H9 (cell line): Measurements from ENCODE around the gene PDE1A. TPM values are rescaled to one million over a fixed set of nuclear protein-coding genes. Genes with fewer than 3 reads are reported as not detected.

Experiments
- DNase-seq: peaks from one replicate; pipeline ENCODE4 v3.0.0-alpha.2; 2017
- H2AFZ ChIP-seq: one replicate; pipeline ENCODE4 v1.6.1; 2013; ENCODE audit warnings: mild to moderate bottlenecking, low read length, control low read depth, moderate library complexity
- H2AK5ac ChIP-seq: 2 replicates; pipeline ENCODE4 v1.6.1; 2013; ENCODE audit warnings: low read length, control low read depth, mixed read lengths; ENCODE audit not compliant: insufficient read length
- H2BK120ac ChIP-seq: one replicate; pipeline ENCODE4 v1.6.1; 2013; ENCODE audit warnings: low read depth, mild to moderate bottlenecking, low read length, control low read depth, inconsistent platforms; ENCODE audit not compliant: poor library complexity, severe bottlenecking
- H2BK12ac ChIP-seq: 2 replicates; pipeline ENCODE4 v1.6.1; 2013; ENCODE audit warnings: low read length, control low read depth, mixed read lengths, low read depth; ENCODE audit not compliant: insufficient read length
- H2BK15ac ChIP-seq: 2 replicates; pipeline ENCODE4 v1.6.1; 2013; ENCODE audit warnings: low read depth, low read length, control low read depth
- H2BK20ac ChIP-seq: one replicate; pipeline ENCODE4 v1.6.1; 2013; ENCODE audit warnings: low read depth, mild to moderate bottlenecking, low read length, control low read depth, inconsistent platforms; ENCODE audit not compliant: poor library complexity, severe bottlenecking
- H2BK5ac ChIP-seq: 2 replicates; pipeline ENCODE4 v1.6.1; 2013; ENCODE audit warnings: low read length, control low read depth, mixed read lengths; ENCODE audit not compliant: insufficient read length
- H3K14ac ChIP-seq: 2 replicates; pipeline ENCODE4 v1.6.1; 2013; ENCODE audit warnings: low read length, control low read depth; ENCODE audit not compliant: insufficient read depth
- H3K18ac ChIP-seq: 2 replicates; pipeline ENCODE4 v1.6.1; 2013; ENCODE audit warnings: low read depth, mild to moderate bottlenecking, mixed read lengths, low read length, control low read depth; ENCODE audit not compliant: insufficient read length
- H3K23ac ChIP-seq: 2 replicates; pipeline ENCODE4 v1.6.1; 2013; ENCODE audit warnings: low read length, control low read depth, mixed read lengths, low read depth; ENCODE audit not compliant: insufficient read length
- H3K23me2 ChIP-seq: 2 replicates; pipeline ENCODE4 v1.6.1; 2013; ENCODE audit warnings: low read depth, mild to moderate bottlenecking, mixed read lengths, low read length, control low read depth; ENCODE audit not compliant: insufficient read length, poor library complexity, severe bottlenecking
- H3K27ac ChIP-seq: 2 replicates; pipeline ENCODE4 v1.5.1; 2013; ENCODE audit warnings: low read length, control low read depth, mixed read lengths, low read depth; ENCODE audit not compliant: insufficient read length
- H3K27me3 ChIP-seq: 2 replicates; pipeline ENCODE4 v1.6.1; 2013; ENCODE audit warnings: low read length, control low read depth, inconsistent platforms; ENCODE audit not compliant: insufficient read depth
- H3K4ac ChIP-seq: 2 replicates; pipeline ENCODE4 v1.6.1; 2013; ENCODE audit warnings: low read depth, mild to moderate bottlenecking, control low read depth, inconsistent platforms, low read length, moderate library complexity
- H3K4me1 ChIP-seq: 2 replicates; pipeline ENCODE4 v1.6.1; 2013; ENCODE audit warnings: low read length, control low read depth, inconsistent platforms; ENCODE audit not compliant: insufficient read depth
- H3K4me2 ChIP-seq: 2 replicates; pipeline ENCODE4 v1.6.1; 2013; ENCODE audit warnings: low read length, control low read depth, mixed read lengths; ENCODE audit not compliant: insufficient read length, insufficient read depth
- H3K56ac ChIP-seq: 2 replicates; pipeline ENCODE4 v1.6.1; 2013; ENCODE audit warnings: low read depth, mild to moderate bottlenecking, mixed read lengths, low read length, control low read depth; ENCODE audit not compliant: insufficient read length
- H3K79me1 ChIP-seq: 2 replicates; pipeline ENCODE4 v1.6.1; 2013; ENCODE audit warnings: low read depth, mild to moderate bottlenecking, moderate library complexity, low read length, control low read depth, inconsistent platforms; ENCODE audit not compliant: insufficient read depth, poor library complexity, severe bottlenecking
- H3K79me2 ChIP-seq: 2 replicates; pipeline ENCODE4 v1.6.1; 2013; ENCODE audit warnings: low read length, control low read depth, inconsistent platforms; ENCODE audit not compliant: insufficient read depth
- H3K9ac ChIP-seq: 2 replicates; pipeline ENCODE4 v1.6.1; 2013; ENCODE audit warnings: low read length, control low read depth, mixed read lengths; ENCODE audit not compliant: insufficient read length; ENCODE audit errors: extremely low read depth
- H3K9me3 ChIP-seq: one replicate; pipeline ENCODE4 v1.6.1; 2013; ENCODE audit warnings: low read depth, low read length, inconsistent platforms; ENCODE audit not compliant: control insufficient read depth
- H3T11ph ChIP-seq: one replicate; pipeline ENCODE4 v1.6.1; 2013; ENCODE audit warnings: mild to moderate bottlenecking, low read length, control low read depth, inconsistent platforms
- H4K20me1 ChIP-seq: one replicate; pipeline ENCODE4 v1.6.1; 2013; ENCODE audit not compliant: control insufficient read depth, insufficient read length, insufficient read depth
- H4K5ac ChIP-seq: 2 replicates; pipeline ENCODE4 v1.6.1; 2013; ENCODE audit warnings: low read depth, mild to moderate bottlenecking, mixed read lengths, low read length, control low read depth; ENCODE audit not compliant: insufficient read length
- H4K8ac ChIP-seq: replicated peaks from 2 replicates; pipeline ENCODE4 v1.6.1; 2013; ENCODE audit warnings: low read length, control low read depth, mixed read lengths, low read depth; ENCODE audit not compliant: insufficient read length
- H4K91ac ChIP-seq: 2 replicates; pipeline ENCODE4 v1.6.1; 2013; ENCODE audit warnings: low read depth, mild to moderate bottlenecking, moderate library complexity, mixed read lengths, low read length, control low read depth; ENCODE audit not compliant: insufficient read length
- H3K27ac Mint-ChIP-seq, 3 experiments: 2 replicates in 2 of 3; 3 replicates in 1 of 3; pipeline ENCODE4 v1.8.0; 2020 to 2021; ENCODE audit warnings: mixed read lengths in 3 of 3, mild to moderate bottlenecking in 1 of 3, moderate library complexity in 1 of 3
- H3K27me3 Mint-ChIP-seq: 2 replicates; pipeline ENCODE4 v1.8.0; 2021; ENCODE audit warnings: low read depth, mild to moderate bottlenecking, moderate library complexity, mixed read lengths
- H3K36me3 Mint-ChIP-seq, 3 experiments: 2 replicates in 2 of 3; 3 replicates in 1 of 3; pipeline ENCODE4 v1.8.0; 2020 to 2021; ENCODE audit warnings: low read depth in 3 of 3, mixed read lengths in 3 of 3; ENCODE audit not compliant: insufficient read depth in 1 of 3
- H3K4me1 Mint-ChIP-seq, 2 experiments: 2 replicates each; pipeline ENCODE4 v1.8.0; 2020; ENCODE audit warnings: mixed read lengths in 2 of 2
- H3K4me3 Mint-ChIP-seq, 2 experiments: 2 replicates in 1 of 2; 3 replicates in 1 of 2; pipeline ENCODE4 v1.8.0; 2020 to 2021; ENCODE audit warnings: mild to moderate bottlenecking in 2 of 2, mixed read lengths in 2 of 2, moderate library complexity in 1 of 2
- H3K9me3 Mint-ChIP-seq, 2 experiments: 2 replicates in 1 of 2; 3 replicates in 1 of 2; pipeline ENCODE4 v1.8.0; 2020; ENCODE audit warnings: mild to moderate bottlenecking in 2 of 2, mixed read lengths in 2 of 2, moderate library complexity in 1 of 2
- CTCF ChIP-seq: fragments of 200-600 bp; sonication (generic); conservative IDR thresholded peaks from 3 replicates; pipeline ENCODE4 v1.8.0; 2021; ENCODE audit warnings: antibody characterized with exemption, mild to moderate bottlenecking
- WGBS: extraction: QIAGEN DNeasy Blood & Tissue Kit; methylation state at CpG from one replicate; pipeline ENCODE4 v1.1.7; 2013; ENCODE audit warnings: missing lambda C conversion rate, low lambda C conversion rate, mixed read lengths; ENCODE audit not compliant: insufficient read length; ENCODE audit errors: extremely low coverage; 5-methylcytosine and 5-hydroxymethylcytosine counted together
- total RNA-seq: library from RNA; stranded (reverse); gene quantifications from 2 replicates; pipeline ENCODE4 v1.2.1, GENCODE V29; 2021

PDE1A gene
- total RNA-seq, 1 experiment from 2014 or later, result 0.11 TPM

DNA sequence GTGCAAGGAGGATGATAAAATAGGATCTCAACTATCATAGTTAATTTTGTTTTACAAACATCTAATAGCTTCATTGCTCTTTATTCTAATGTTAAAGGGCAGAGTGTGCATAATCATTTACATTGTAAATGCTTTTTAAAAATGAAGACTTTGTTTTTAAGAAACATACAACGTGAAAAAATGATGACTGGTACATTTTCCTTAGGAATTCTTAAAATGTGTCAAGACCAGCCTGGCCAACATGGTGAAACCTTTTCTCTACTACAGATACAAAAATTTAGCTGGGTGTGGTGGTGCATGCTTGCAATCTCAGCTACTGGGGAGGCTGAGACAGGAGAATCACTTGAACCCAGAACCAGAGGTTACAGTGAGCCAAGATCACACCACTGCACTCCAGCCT, 179.0 kb downstream of the PDE1A start:
- no CpG with 5 or more reads among the region's 1 CpG for WGBS
- H3K4me1 Mint-ChIP-seq, result peaks cover 5% of the 10 kb centered on the region in 2 experiments; a peak in 2 of 4 replicates
- H3K27me3 Mint-ChIP-seq, result no peaks in the 10 kb centered on the region
- DNase-seq, result no peak
- Histone ChIP-seq H2BK5ac (no peak overlapping the region), H3K27me3 (no peaks in the 10 kb centered on the region), H4K5ac (no peak overlapping the region), H3K23me2 (no peaks in the 10 kb centered on the region), H3K27ac (no peak overlapping the region), H3K4me2 (no peak overlapping the region), H3K23ac (no peak overlapping the region), H3K4me1 (no peaks in the 10 kb centered on the region), H3K79me1 (no peaks in the 10 kb centered on the region), H2BK20ac (no peak overlapping the region), H2AK5ac (no peak overlapping the region), H3K56ac (no peak overlapping the region), H4K8ac (no peak overlapping the region), H3T11ph (no peak overlapping the region), H3K79me2 (no peaks in the 10 kb centered on the region), H2BK120ac (no peak overlapping the region), H3K9me3 (no peaks in the 10 kb centered on the region), H4K91ac (no peak overlapping the region), H3K4ac (no peak overlapping the region), H4K20me1 (no peaks in the 10 kb centered on the region), H2AFZ (no peak overlapping the region), H2BK15ac (no peak overlapping the region), H3K14ac (no peak overlapping the region), H3K9ac (no peak overlapping the region), H2BK12ac (no peak overlapping the region), H3K18ac (no peak overlapping the region)
- no peak for TF ChIP-seq CTCF
- no peaks in the 10 kb centered on the region for H3K9me3 Mint-ChIP-seq
- H3K27ac Mint-ChIP-seq, result no peak overlapping the region
- no peaks in the 10 kb centered on the region for H3K36me3 Mint-ChIP-seq
- H3K4me3 Mint-ChIP-seq, result no peak overlapping the region
